Measurements from ENCODE around the gene ARID3A. TPM values are rescaled to one million over a fixed set of nuclear protein-coding genes. Genes with fewer than 3 reads are reported as not detected.

The ARID3A gene
- total and polyA plus RNA-seq, 2 of the 13 experiments (the other 11 are each of a cell fraction or from before 2014, with no cell fraction given) = 71.3 to 77.9 TPM

DNA sequence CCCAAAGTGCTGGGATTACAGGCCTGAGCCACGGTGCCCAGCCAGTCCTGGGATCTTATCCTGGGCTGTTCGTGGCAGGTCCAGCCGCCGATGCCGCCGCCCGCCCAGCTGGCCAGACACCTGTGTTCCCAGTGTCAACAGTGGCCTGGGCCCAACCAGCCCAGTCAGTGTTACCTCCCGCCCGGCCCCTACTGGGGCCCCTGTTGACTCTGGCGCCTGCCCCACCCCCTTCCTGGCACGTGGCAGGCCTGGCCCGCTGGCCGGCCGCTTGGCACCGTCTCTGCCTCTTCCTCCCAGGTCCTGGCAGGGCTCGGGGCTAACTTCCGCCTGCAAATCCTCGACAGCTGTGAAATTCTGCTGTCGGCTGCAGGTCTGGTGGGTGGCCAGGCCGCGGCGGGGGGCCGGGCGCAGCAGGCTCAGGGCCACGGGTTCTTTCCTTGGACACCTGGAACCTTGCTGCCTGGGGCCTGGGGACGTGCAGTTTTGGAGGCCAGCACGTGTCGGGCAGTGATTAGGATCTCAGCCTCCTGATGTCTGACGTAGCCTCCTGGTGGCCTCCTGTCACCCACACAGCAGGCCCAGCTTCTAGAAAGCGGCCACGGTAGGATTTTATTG is 9.1 kb downstream of the ARID3A start (continued):
- TF ChIP-seq, protein P1, sequence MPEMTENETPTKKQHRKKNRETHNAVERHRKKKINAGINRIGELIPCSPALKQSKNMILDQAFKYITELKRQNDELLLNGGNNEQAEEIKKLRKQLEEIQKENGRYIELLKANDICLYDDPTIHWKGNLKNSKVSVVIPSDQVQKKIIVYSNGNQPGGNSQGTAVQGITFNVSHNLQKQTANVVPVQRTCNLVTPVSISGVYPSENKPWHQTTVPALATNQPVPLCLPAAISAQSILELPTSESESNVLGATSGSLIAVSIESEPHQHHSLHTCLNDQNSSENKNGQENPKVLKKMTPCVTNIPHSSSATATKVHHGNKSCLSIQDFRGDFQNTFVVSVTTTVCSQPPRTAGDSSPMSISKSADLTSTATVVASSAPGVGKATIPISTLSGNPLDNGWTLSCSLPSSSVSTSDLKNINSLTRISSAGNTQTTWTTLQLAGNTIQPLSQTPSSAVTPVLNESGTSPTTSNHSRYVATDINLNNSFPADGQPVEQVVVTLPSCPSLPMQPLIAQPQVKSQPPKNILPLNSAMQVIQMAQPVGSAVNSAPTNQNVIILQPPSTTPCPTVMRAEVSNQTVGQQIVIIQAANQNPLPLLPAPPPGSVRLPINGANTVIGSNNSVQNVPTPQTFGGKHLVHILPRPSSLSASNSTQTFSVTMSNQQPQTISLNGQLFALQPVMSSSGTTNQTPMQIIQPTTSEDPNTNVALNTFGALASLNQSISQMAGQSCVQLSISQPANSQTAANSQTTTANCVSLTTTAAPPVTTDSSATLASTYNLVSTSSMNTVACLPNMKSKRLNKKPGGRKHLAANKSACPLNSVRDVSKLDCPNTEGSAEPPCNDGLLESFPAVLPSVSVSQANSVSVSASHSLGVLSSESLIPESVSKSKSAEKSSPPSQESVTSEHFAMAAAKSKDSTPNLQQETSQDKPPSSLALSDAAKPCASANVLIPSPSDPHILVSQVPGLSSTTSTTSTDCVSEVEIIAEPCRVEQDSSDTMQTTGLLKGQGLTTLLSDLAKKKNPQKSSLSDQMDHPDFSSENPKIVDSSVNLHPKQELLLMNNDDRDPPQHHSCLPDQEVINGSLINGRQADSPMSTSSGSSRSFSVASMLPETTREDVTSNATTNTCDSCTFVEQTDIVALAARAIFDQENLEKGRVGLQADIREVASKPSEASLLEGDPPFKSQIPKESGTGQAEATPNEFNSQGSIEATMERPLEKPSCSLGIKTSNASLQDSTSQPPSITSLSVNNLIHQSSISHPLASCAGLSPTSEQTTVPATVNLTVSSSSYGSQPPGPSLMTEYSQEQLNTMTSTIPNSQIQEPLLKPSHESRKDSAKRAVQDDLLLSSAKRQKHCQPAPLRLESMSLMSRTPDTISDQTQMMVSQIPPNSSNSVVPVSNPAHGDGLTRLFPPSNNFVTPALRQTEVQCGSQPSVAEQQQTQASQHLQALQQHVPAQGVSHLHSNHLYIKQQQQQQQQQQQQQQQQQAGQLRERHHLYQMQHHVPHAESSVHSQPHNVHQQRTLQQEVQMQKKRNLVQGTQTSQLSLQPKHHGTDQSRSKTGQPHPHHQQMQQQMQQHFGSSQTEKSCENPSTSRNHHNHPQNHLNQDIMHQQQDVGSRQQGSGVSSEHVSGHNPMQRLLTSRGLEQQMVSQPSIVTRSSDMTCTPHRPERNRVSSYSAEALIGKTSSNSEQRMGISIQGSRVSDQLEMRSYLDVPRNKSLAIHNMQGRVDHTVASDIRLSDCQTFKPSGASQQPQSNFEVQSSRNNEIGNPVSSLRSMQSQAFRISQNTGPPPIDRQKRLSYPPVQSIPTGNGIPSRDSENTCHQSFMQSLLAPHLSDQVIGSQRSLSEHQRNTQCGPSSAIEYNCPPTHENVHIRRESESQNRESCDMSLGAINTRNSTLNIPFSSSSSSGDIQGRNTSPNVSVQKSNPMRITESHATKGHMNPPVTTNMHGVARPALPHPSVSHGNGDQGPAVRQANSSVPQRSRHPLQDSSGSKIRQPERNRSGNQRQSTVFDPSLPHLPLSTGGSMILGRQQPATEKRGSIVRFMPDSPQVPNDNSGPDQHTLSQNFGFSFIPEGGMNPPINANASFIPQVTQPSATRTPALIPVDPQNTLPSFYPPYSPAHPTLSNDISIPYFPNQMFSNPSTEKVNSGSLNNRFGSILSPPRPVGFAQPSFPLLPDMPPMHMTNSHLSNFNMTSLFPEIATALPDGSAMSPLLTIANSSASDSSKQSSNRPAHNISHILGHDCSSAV (CRISPR knock-in tag; IDR thresholded peaks at IDR 0.05; ENCODE audit: borderline replicate concordance) = no peak
- TF ChIP-seq ZNF12 (CRISPR knock-in tag; IDR thresholded peaks at IDR 0.05) (peak; percentile 43), ZNF562 (CRISPR knock-in tag; IDR thresholded peaks at IDR 0.05; ENCODE audit: borderline replicate concordance) (no peak), SRY (CRISPR knock-in tag; IDR thresholded peaks at IDR 0.05) (no peak; the same call in 1 of the 2 replicates), ZNF605 (CRISPR knock-in tag; IDR thresholded peaks at IDR 0.05) (peak; percentile 84), ZSCAN25 (CRISPR knock-in tag; IDR thresholded peaks at IDR 0.05) (peak; percentile 81), KAT7 (CRISPR knock-in tag; IDR thresholded peaks at IDR 0.05; ENCODE audit: borderline replicate concordance) (peak; percentile 50; the same call in 1 of the 2 replicates), ZNF790 (CRISPR knock-in tag; IDR thresholded peaks at IDR 0.05; ENCODE audit: borderline replicate concordance) (no peak), DNMT3B (CRISPR knock-in tag; conservative IDR thresholded peaks at IDR 0.05) (peak; percentile 93; the same call in 1 of the 2 replicates), ZNF552 (CRISPR knock-in tag; IDR thresholded peaks at IDR 0.05; ENCODE audit: borderline replicate concordance) (peak; percentile 87), ZNF670 (CRISPR knock-in tag; IDR thresholded peaks at IDR 0.05; ENCODE audit: borderline replicate concordance) (no peak)
- TF ChIP-seq, protein P2, sequence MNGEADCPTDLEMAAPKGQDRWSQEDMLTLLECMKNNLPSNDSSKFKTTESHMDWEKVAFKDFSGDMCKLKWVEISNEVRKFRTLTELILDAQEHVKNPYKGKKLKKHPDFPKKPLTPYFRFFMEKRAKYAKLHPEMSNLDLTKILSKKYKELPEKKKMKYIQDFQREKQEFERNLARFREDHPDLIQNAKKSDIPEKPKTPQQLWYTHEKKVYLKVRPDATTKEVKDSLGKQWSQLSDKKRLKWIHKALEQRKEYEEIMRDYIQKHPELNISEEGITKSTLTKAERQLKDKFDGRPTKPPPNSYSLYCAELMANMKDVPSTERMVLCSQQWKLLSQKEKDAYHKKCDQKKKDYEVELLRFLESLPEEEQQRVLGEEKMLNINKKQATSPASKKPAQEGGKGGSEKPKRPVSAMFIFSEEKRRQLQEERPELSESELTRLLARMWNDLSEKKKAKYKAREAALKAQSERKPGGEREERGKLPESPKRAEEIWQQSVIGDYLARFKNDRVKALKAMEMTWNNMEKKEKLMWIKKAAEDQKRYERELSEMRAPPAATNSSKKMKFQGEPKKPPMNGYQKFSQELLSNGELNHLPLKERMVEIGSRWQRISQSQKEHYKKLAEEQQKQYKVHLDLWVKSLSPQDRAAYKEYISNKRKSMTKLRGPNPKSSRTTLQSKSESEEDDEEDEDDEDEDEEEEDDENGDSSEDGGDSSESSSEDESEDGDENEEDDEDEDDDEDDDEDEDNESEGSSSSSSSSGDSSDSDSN (CRISPR knock-in tag; IDR thresholded peaks at IDR 0.05) = peak; percentile 96
- TF ChIP-seq, protein P3, sequence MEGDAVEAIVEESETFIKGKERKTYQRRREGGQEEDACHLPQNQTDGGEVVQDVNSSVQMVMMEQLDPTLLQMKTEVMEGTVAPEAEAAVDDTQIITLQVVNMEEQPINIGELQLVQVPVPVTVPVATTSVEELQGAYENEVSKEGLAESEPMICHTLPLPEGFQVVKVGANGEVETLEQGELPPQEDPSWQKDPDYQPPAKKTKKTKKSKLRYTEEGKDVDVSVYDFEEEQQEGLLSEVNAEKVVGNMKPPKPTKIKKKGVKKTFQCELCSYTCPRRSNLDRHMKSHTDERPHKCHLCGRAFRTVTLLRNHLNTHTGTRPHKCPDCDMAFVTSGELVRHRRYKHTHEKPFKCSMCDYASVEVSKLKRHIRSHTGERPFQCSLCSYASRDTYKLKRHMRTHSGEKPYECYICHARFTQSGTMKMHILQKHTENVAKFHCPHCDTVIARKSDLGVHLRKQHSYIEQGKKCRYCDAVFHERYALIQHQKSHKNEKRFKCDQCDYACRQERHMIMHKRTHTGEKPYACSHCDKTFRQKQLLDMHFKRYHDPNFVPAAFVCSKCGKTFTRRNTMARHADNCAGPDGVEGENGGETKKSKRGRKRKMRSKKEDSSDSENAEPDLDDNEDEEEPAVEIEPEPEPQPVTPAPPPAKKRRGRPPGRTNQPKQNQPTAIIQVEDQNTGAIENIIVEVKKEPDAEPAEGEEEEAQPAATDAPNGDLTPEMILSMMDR (CRISPR knock-in tag; IDR thresholded peaks at IDR 0.05) = peak; percentile 23; the same call in 1 of the 2 replicates
- TF ChIP-seq, protein P4, sequence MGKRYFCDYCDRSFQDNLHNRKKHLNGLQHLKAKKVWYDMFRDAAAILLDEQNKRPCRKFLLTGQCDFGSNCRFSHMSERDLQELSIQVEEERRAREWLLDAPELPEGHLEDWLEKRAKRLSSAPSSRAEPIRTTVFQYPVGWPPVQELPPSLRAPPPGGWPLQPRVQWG (CRISPR knock-in tag; IDR thresholded peaks at IDR 0.05; ENCODE audit: borderline replicate concordance, low read depth) = no peak
- TF ChIP-seq, protein P5, sequence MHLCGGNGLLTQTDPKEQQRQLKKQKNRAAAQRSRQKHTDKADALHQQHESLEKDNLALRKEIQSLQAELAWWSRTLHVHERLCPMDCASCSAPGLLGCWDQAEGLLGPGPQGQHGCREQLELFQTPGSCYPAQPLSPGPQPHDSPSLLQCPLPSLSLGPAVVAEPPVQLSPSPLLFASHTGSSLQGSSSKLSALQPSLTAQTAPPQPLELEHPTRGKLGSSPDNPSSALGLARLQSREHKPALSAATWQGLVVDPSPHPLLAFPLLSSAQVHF (CRISPR knock-in tag; IDR thresholded peaks at IDR 0.05) = no peak

Measured in HepG2 (cell line).